Astrocyte (in vitro differentiated cells and primary cell): ENCODE data around the gene ADGRD1.

ENCODE experiments used
- EZH2 ChIP-seq: IDR thresholded peaks from 2 replicates; pipeline ENCODE4 v1.6.1; 2012; ENCODE audit warnings: mild to moderate bottlenecking, low read length, inconsistent platforms; ENCODE audit not compliant: insufficient read depth
- TF ChIP-seq, protein P1 (sequence below): IDR thresholded peaks from 2 replicates; pipeline ENCODE4 v1.5.1; 2011; ENCODE audit warnings: low read depth, mild to moderate bottlenecking, inconsistent platforms, low read length, moderate library complexity; ENCODE audit not compliant: insufficient read depth

- TF ChIP-seq, protein P1, sequence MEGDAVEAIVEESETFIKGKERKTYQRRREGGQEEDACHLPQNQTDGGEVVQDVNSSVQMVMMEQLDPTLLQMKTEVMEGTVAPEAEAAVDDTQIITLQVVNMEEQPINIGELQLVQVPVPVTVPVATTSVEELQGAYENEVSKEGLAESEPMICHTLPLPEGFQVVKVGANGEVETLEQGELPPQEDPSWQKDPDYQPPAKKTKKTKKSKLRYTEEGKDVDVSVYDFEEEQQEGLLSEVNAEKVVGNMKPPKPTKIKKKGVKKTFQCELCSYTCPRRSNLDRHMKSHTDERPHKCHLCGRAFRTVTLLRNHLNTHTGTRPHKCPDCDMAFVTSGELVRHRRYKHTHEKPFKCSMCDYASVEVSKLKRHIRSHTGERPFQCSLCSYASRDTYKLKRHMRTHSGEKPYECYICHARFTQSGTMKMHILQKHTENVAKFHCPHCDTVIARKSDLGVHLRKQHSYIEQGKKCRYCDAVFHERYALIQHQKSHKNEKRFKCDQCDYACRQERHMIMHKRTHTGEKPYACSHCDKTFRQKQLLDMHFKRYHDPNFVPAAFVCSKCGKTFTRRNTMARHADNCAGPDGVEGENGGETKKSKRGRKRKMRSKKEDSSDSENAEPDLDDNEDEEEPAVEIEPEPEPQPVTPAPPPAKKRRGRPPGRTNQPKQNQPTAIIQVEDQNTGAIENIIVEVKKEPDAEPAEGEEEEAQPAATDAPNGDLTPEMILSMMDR = no peak
- no peak for TF ChIP-seq EZH2
Measured at GRCh38 chr12:131159660-131160059, 206.0 kb downstream of the ADGRD1 start.
